Measurements from ENCODE around the gene ARRDC1.

GRCh38 chr9:137603879-137604278, 1.6 kb upstream of the ARRDC1 start:
- TF ChIP-seq, protein P1, sequence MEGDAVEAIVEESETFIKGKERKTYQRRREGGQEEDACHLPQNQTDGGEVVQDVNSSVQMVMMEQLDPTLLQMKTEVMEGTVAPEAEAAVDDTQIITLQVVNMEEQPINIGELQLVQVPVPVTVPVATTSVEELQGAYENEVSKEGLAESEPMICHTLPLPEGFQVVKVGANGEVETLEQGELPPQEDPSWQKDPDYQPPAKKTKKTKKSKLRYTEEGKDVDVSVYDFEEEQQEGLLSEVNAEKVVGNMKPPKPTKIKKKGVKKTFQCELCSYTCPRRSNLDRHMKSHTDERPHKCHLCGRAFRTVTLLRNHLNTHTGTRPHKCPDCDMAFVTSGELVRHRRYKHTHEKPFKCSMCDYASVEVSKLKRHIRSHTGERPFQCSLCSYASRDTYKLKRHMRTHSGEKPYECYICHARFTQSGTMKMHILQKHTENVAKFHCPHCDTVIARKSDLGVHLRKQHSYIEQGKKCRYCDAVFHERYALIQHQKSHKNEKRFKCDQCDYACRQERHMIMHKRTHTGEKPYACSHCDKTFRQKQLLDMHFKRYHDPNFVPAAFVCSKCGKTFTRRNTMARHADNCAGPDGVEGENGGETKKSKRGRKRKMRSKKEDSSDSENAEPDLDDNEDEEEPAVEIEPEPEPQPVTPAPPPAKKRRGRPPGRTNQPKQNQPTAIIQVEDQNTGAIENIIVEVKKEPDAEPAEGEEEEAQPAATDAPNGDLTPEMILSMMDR (IDR thresholded peaks at IDR 0.05), result no peak
- TF ChIP-seq POLR2A (IDR thresholded peaks at IDR 0.05), result no peak

Data from ovary (tissue), 3 donors.